ENCODE data around the gene FLT4. TPM values are rescaled to one million over a fixed set of nuclear protein-coding genes. Genes with fewer than 3 reads are reported as not detected.

Gene FLT4
- total and polyA plus RNA-seq, 2 experiments from 2014 or later, result 3.4 to 13.8 TPM

DNA sequence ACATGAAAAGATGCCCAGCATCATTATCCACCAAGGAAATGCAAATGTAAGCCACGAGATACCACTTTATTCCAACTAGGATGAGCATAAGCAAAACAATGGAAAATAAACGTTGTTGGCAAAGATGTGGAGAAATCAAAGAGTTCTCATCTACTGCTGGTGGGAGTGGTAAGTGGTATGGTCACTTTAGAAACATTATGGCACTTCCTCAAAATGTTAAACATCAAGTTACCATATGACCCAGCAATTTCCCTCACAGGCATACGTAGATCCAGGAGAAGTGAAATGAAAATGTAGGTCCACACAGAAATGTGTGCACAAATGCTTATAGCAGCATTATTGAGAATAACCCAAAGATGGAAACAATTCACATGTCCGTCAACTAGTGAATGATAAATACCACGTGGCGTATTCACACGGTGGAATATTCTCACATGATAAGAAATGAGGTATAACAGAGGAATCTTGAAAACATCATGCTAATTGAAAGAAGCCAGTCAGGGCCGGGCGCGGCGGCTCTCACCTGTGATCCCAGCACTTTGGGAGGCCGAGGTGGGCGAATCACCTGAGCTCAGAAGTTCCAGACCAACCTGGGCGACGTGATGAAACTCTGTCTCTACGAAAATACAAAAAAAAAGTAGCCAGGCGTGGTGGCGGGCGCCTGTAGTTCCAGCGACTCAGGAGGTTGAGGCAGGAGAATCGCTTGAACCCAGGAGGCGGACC, 16.4 kb upstream of the FLT4 start:
- ATAC-seq, result no peak
- H3K27ac Mint-ChIP-seq, result no peak overlapping the region
- Histone ChIP-seq H3F3A (replicated peaks; ENCODE audit: low read depth) (no peaks in the 10 kb centered on the region), H3K4me3 (no peak overlapping the region), H3K27me3 (ENCODE audit: insufficient read depth) (no peaks in the 10 kb centered on the region), H3K9me2 (ENCODE audit: insufficient read depth) (no peaks in the 10 kb centered on the region), H4K20me1 (replicated peaks; ENCODE audit: insufficient read depth) (no peaks in the 10 kb centered on the region), H3K4me2 (no peak overlapping the region), H3K79me2 (replicated peaks; ENCODE audit: insufficient read depth) (no peaks in the 10 kb centered on the region), H3K4me1 (ENCODE audit: insufficient read depth) (no peaks in the 10 kb centered on the region; the same call in 1 of the 2 replicates), H2AFZ (no peak overlapping the region), H3K27ac (ENCODE audit: low read depth) (no peak overlapping the region), H3K36me3 (ENCODE audit: insufficient read depth) (no peaks in the 10 kb centered on the region)
- H3K4me1 Mint-ChIP-seq, result peaks cover 17% of the 10 kb centered on the region
- H3K36me3 Mint-ChIP-seq (ENCODE audit: low read depth), result no peaks in the 10 kb centered on the region
- H3K27me3 Mint-ChIP-seq (ENCODE audit: insufficient read depth, low read depth, poor library complexity), result peaks cover 13% of the 10 kb centered on the region
- TF ChIP-seq, protein P1, sequence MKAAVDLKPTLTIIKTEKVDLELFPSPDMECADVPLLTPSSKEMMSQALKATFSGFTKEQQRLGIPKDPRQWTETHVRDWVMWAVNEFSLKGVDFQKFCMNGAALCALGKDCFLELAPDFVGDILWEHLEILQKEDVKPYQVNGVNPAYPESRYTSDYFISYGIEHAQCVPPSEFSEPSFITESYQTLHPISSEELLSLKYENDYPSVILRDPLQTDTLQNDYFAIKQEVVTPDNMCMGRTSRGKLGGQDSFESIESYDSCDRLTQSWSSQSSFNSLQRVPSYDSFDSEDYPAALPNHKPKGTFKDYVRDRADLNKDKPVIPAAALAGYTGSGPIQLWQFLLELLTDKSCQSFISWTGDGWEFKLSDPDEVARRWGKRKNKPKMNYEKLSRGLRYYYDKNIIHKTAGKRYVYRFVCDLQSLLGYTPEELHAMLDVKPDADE (IDR thresholded peaks at IDR 0.05), result no peak
- TF ChIP-seq POLR2AphosphoS5 (IDR thresholded peaks at IDR 0.05; ENCODE audit: low read depth) (no peak), EZH2 (IDR thresholded peaks at IDR 0.05; ENCODE audit: low read depth, unreplicated experiment) (no peak), NANOG (IDR thresholded peaks at IDR 0.05; ENCODE audit: borderline replicate concordance) (no peak), JUNB (IDR thresholded peaks at IDR 0.05; ENCODE audit: unreplicated experiment) (no peak), ZNF114 (CRISPR knock-in tag; IDR thresholded peaks at IDR 0.05) (no peak), EZH2phosphoT487 (IDR thresholded peaks at IDR 0.05; ENCODE audit: unreplicated experiment) (no peak), CREB1 (CRISPR knock-in tag; IDR thresholded peaks at IDR 0.05; ENCODE audit: low read depth) (no peak), STAT1 (IDR thresholded peaks at IDR 0.05; ENCODE audit: unreplicated experiment) (no peak)
- TF ChIP-seq, protein P2, sequence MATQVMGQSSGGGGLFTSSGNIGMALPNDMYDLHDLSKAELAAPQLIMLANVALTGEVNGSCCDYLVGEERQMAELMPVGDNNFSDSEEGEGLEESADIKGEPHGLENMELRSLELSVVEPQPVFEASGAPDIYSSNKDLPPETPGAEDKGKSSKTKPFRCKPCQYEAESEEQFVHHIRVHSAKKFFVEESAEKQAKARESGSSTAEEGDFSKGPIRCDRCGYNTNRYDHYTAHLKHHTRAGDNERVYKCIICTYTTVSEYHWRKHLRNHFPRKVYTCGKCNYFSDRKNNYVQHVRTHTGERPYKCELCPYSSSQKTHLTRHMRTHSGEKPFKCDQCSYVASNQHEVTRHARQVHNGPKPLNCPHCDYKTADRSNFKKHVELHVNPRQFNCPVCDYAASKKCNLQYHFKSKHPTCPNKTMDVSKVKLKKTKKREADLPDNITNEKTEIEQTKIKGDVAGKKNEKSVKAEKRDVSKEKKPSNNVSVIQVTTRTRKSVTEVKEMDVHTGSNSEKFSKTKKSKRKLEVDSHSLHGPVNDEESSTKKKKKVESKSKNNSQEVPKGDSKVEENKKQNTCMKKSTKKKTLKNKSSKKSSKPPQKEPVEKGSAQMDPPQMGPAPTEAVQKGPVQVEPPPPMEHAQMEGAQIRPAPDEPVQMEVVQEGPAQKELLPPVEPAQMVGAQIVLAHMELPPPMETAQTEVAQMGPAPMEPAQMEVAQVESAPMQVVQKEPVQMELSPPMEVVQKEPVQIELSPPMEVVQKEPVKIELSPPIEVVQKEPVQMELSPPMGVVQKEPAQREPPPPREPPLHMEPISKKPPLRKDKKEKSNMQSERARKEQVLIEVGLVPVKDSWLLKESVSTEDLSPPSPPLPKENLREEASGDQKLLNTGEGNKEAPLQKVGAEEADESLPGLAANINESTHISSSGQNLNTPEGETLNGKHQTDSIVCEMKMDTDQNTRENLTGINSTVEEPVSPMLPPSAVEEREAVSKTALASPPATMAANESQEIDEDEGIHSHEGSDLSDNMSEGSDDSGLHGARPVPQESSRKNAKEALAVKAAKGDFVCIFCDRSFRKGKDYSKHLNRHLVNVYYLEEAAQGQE (IDR thresholded peaks at IDR 0.05; ENCODE audit: unreplicated experiment), result no peak
- no peaks in the 10 kb centered on the region for H3K9me3 Mint-ChIP-seq
- H3K4me3 Mint-ChIP-seq, result no peak overlapping the region
- DNase-seq (ENCODE audit: low spot score), result no peak
